ENCODE data around the gene OLFML1. TPM values are rescaled to one million over a fixed set of nuclear protein-coding genes. Genes with fewer than 3 reads are reported as not detected.
A peak's percentile ranks its signal among the peaks of the same experiment; 100 is the strongest.

Gene OLFML1
- total RNA-seq, 4 donors from 2014 or later = 5.0 to 111 (median 23.8) TPM

DNA sequence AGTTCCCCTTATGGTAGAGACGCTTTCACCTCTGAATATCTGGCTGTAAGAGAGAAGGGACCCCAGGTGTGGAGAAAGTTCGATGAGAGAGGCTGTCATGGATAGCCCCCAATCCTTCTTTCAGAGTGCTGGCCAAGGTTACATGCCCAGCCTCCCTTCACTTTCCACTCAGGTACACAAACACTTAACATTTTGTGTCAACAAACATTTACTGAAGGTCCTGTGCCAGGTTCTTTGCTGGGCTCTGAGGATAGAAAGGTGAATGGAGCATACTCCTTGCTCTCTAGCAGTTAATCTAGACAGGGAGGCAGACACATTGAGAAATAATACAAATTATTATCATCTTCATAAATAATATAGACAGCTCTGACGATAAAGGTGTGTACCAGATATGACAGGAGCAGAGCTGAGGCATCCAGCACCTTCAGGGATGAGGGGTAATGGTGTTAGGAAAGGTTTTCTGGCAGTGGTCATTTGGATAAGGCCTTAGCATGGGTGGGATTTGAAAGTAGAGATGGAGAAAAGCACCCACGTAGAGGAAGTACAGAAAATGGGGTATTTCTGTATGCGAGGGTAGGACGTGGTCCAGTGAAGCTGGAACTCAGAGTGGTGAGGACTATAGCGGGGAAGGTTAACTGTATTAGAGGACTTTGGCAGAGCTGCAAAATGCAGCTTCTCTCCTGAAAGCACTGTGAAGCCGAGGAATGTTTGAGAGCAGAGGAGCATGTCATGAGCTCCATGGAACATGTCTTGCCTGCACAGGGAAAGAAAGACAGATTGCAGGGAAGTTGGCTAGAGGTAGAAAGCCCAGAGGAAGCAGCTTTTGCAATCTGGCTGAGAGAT lies 48.1 kb downstream of the OLFML1 start:
- H3K27ac ChIP-seq = no peak overlapping the region

DNA sequence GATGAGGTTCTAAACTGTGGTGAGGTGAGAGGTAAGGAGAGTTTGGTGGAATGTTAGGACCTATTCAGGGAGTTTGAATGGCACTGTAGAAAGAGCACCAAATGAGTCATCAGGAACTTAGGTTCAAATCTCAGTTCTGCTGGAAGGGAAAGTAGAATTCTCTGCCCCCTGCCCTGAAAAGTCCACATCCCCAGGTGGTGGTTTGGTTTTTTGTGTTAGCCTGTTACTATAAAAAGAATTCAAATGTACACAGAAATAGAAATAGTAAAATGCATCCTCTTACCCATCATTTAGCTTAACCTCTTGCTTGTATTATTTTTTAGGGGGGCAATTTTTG lies 48.7 kb downstream of the OLFML1 start:
- intact Hi-C loops (cut with DNase I; ENCODE audit: low total_unique reads) = no loop called here
- DNase-seq = no peak
- no peak overlapping the region for H3K27ac ChIP-seq
- TF ChIP-seq, protein P1, sequence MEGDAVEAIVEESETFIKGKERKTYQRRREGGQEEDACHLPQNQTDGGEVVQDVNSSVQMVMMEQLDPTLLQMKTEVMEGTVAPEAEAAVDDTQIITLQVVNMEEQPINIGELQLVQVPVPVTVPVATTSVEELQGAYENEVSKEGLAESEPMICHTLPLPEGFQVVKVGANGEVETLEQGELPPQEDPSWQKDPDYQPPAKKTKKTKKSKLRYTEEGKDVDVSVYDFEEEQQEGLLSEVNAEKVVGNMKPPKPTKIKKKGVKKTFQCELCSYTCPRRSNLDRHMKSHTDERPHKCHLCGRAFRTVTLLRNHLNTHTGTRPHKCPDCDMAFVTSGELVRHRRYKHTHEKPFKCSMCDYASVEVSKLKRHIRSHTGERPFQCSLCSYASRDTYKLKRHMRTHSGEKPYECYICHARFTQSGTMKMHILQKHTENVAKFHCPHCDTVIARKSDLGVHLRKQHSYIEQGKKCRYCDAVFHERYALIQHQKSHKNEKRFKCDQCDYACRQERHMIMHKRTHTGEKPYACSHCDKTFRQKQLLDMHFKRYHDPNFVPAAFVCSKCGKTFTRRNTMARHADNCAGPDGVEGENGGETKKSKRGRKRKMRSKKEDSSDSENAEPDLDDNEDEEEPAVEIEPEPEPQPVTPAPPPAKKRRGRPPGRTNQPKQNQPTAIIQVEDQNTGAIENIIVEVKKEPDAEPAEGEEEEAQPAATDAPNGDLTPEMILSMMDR (IDR thresholded peaks at IDR 0.05) = no peak
- no peak for TF ChIP-seq POLR2A (IDR thresholded peaks at IDR 0.05)
- no peaks in the 10 kb centered on the region for H3K4me1 ChIP-seq
- H3K9me3 ChIP-seq = no peaks in the 10 kb centered on the region
- no peaks in the 10 kb centered on the region for H3K36me3 ChIP-seq
- H3K4me3 ChIP-seq = no peak overlapping the region
- H3K27me3 ChIP-seq = no peaks in the 10 kb centered on the region

More for the DNA sequence above, 48.1 kb downstream of the OLFML1 start:
- intact Hi-C loops (cut with DNase I; ENCODE audit: low total_unique reads) = no loop called here
- no peaks in the 10 kb centered on the region for H3K27me3 ChIP-seq
- H3K4me1 ChIP-seq = no peaks in the 10 kb centered on the region
- no peaks in the 10 kb centered on the region for H3K36me3 ChIP-seq
- H3K4me3 ChIP-seq = no peak overlapping the region
- no peak for TF ChIP-seq POLR2A (IDR thresholded peaks at IDR 0.05)
- TF ChIP-seq, protein P1 (IDR thresholded peaks at IDR 0.05) = no peak
- no peaks in the 10 kb centered on the region for H3K9me3 ChIP-seq
- DNase-seq = no peak

DNA sequence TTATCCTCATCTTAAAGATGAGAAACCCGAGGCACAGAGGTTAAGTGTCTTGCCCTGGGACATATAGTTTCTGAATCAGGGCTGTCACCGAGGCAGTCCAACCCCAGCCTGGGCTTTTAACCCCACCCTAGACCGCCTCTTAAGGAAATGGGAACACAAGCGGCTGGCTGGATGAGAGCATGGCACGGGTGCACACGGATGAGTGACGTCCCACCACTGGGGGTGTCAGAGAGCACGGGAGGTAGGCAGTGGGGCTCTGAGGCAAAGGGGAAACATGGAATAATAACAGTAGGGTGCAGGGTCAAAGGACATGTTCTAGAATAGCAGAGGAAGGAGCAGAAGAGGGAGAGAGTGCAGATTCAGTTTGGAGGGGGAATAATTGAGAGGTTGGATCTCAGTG lies 50.8 kb downstream of the OLFML1 start:
- Histone ChIP-seq H3K4me1 (no peaks in the 10 kb centered on the region), H3K27ac (no peak overlapping the region), H3K27me3 (no peaks in the 10 kb centered on the region), H3K9me3 (no peaks in the 10 kb centered on the region), H3K36me3 (no peaks in the 10 kb centered on the region), H3K4me3 (no peak overlapping the region)
- intact Hi-C loops (cut with DNase I; ENCODE audit: low total_unique reads) = no loop called here
- no peak for DNase-seq
- TF ChIP-seq, protein P1 (IDR thresholded peaks at IDR 0.05) = no peak
- TF ChIP-seq POLR2A (IDR thresholded peaks at IDR 0.05) = no peak

DNA sequence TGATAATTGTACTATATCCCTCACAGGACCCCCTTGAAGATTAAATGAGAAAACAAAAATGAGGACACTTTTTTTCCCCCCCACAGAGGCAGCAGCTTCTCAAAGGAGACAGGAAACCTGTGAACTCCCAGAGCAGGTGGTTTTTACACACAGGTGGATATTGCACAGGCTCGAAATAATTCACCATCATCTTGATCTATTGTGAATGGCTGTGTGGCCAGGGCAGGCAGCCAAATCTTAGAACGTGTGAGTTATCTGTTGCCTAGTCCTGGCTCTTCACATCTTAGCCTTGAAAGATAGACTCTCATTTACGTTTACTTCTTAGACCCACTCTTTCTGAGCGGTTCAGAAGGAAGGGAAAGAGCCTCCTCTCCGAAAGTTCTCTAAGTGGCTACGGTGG lies 52.0 kb downstream of the OLFML1 start:
- TF ChIP-seq, protein P1 (IDR thresholded peaks at IDR 0.05) = no peak
- no peak for TF ChIP-seq POLR2A (IDR thresholded peaks at IDR 0.05)
- intact Hi-C loops (cut with DNase I; ENCODE audit: low total_unique reads) = no loop called here
- H3K27ac ChIP-seq = no peak overlapping the region

DNA sequence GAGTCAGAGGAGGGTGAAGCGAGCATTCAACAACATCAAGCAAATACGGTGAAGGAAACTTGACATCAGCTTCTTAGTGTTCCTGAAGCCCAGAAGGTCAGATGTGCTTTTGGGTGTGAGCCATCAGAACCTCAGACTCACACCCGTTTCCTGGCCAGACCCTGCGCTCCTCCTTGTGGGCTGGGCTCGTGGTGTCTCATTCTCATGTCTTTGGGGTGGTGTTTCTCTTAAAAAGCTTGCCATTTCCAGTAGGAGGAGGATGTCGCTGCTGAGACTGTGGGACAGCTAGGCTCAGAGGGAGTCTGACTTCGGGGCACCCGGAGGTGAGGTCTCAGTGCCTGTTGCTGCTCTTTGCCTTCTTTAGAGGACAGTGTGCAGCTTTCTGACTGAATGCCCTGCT lies 52.7 kb downstream of the OLFML1 start:
- intact Hi-C loops (cut with DNase I; ENCODE audit: low total_unique reads) = no loop called here
- no peak overlapping the region for H3K4me3 ChIP-seq
- peak in 1 of 2 donors; percentile 61 for DNase-seq
- H3K27me3 ChIP-seq = no peaks in the 10 kb centered on the region
- H3K27ac ChIP-seq = no peak overlapping the region
- H3K9me3 ChIP-seq = no peaks in the 10 kb centered on the region
- H3K36me3 ChIP-seq = no peaks in the 10 kb centered on the region
- no peak for TF ChIP-seq POLR2A (IDR thresholded peaks at IDR 0.05)
- TF ChIP-seq, protein P1 (IDR thresholded peaks at IDR 0.05) = no peak
- no peaks in the 10 kb centered on the region for H3K4me1 ChIP-seq

More for the DNA sequence above, 52.0 kb downstream of the OLFML1 start:
- Histone ChIP-seq H3K27me3 (no peaks in the 10 kb centered on the region), H3K4me1 (no peaks in the 10 kb centered on the region), H3K36me3 (no peaks in the 10 kb centered on the region), H3K4me3 (no peak overlapping the region), H3K9me3 (no peaks in the 10 kb centered on the region)
- no peak for DNase-seq

Measured in uterus (tissue), 4 donors.